Erythroblast (primary cell): ENCODE results near the gene MYO1B.

Experiments
- DNase-seq, 2 experiments: peaks; one replicate each; lab custom pipeline; 2025; lab: John Stamatoyannopoulos, UW
- GATA1 ChIP-seq: IDR thresholded peaks from 2 replicates; pipeline ENCODE4 v1.6.1; 2011; ENCODE audit warnings: low read depth, mild to moderate bottlenecking, control low read depth, low read length, moderate library complexity
- POLR2A ChIP-seq: IDR thresholded peaks from 2 replicates; pipeline ENCODE4 v1.6.1; 2011; ENCODE audit warnings: mild to moderate bottlenecking, low read length

MYO1B gene

DNA sequence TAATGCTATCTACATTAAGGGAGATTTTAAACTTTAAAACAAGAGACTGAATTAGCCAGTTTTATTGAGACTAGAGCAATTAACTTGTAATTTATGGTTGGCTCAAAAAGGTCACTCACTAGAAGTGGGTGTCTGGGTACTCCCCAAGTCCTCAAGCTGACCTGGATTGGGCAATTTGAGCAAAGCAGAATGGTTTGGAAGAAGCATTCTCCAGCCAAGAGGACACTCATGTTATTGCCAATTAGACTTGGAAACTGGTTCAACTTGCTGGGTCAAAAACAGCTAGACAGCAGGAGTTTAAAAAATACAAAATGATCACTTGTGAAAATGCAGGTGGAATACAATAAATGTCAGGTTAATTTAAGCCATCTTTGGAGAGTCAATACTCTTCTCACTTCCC, 29.5 kb upstream of the MYO1B start:
- DNase-seq = no peak
- TF ChIP-seq GATA1 (no peak), POLR2A (no peak)

DNA sequence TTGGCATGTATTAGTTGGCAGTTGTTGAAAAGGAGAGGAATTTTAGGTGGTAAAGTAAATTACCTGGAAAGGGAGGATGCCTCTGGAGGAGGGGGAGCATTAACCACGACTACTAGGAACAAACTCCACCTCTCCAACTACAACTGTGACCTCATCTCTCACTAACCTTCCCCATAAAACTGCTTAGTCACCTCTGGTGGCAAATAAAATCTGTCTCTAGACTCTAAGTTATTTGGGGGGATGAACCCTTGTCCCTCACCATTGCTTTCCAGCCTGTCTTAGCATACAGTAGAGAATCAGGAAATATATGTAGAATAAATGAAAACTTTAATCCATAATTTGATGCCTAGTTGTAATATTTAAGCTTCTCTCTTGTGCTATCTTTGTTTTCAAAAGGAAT, 27.6 kb upstream of the MYO1B start:
- DNase-seq = peak in 1 of 2 experiments; percentile 17
- TF ChIP-seq GATA1 = no peak
- TF ChIP-seq POLR2A = no peak

DNA sequence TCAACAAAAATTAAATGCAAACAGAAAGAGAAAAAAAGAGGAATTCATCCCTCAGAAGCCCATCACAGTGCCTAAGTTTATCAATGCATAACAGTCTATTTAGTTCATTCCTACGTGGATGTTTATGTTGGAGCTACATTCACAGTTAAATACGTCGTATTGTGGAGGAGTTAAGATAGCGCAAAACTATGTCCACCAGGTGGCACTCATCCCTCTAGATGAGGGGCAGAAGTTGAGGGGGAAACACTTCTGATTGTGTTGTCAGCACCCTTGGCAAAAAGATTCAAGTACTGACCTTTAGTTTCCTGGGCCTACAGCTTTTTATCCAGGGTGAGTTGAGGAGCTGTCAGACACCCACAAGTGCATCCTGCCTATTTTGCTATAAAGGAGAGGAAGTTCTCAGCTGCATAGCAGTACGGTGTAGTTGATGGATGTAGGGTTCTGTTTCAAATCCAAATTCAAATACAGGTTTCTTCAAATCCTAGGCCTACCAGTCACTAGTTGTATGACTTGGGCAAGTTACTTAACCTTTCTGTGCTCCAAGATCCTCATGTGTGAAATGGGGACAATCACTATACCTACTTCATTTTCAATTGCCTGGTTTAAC, 26.8 kb upstream of the MYO1B start:
- DNase-seq = peak; percentile 38 to 63
- TF ChIP-seq POLR2A (no peak), GATA1 (no peak)

- no peak for TF ChIP-seq POLR2A
- no peak for TF ChIP-seq GATA1
- no peak for DNase-seq
Observed at GRCh38 chr2:191220671-191221070, 24.5 kb upstream of the MYO1B start.

DNA sequence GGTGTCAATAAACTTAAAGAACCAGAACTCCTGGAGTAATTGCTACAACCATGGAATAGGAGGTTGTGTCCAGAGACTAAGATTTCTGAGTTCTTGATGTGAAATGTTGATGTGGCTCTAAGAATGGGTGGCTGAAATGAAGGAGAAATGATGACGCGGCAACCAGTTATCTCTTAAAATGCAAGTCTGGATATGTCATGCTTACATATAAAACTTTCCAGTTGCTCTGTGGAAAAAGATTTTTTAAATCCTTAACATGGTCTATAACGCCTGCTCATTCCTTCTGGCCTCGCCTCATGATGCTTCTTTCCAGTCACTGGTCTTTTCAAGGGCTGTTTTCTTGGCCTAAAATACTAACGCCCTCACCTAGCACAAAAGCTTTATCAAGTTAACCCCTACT, 23.5 kb upstream of the MYO1B start:
- TF ChIP-seq GATA1 (no peak), POLR2A (no peak)
- no peak for DNase-seq

DNA sequence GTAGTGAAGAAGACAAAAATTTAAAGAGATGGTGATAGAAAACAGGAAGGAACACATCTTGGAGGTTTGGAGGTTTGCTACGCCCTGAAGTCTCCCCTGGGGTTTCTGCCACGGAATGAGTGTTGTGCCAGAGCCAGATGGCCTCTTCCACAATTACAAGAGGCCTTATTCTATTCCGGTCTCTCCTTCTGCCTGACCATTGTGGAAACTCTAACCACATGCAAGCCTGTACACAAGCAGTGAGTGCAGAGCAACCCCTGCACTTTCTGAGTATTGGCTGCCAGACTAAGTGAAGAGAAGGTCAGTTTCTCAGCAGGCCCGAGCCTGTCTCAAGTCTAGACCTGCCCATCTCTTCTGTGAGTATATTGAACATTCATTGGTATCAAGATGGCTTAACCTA, 22.7 kb upstream of the MYO1B start:
- no peak for DNase-seq
- TF ChIP-seq GATA1 (no peak), POLR2A (no peak)

DNA sequence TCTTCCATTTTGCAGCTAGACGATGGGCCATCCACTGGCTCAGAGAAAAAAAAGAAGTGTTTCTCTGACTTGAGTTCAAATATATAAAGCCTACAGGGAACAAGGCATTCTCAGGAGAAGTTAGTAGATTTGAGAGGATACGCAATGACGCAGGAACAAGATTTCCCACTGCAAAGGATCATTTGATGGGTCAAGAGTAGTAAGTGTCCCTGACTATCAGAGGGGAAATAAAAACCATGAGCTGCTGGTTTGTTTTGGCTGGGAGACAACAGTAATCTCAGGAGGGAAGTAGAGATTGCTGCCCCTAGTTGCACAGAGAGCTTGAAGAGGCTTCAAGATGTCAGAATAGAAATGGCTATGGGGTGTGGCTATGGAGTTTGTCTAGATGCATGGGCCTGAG, 22.3 kb upstream of the MYO1B start:
- no peak for DNase-seq
- TF ChIP-seq POLR2A (no peak), GATA1 (no peak)

GRCh38 chr2:191225126-191225525, 20.1 kb upstream of the MYO1B start:
- no peak for DNase-seq
- TF ChIP-seq POLR2A (no peak), GATA1 (no peak)

DNA sequence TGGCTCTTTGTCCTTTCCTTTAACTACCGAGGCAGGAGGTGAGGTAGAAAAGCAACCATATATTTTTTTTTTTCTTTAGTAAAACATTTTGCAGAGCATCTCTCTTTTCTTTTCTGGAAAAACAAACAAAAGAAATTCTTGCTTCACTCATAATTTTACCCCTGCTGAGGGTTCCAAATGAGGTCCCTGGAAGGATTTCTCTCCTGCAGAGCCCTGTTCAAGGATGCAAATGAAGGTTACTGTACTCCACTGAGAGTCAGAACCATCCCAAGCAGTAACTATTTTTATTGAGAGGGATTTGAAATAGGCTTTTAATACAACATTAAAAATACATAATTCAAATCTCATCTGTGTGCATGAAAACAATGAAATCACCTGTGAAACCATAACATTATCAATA, 19.5 kb upstream of the MYO1B start:
- no peak for TF ChIP-seq POLR2A
- TF ChIP-seq GATA1 = no peak

DNA sequence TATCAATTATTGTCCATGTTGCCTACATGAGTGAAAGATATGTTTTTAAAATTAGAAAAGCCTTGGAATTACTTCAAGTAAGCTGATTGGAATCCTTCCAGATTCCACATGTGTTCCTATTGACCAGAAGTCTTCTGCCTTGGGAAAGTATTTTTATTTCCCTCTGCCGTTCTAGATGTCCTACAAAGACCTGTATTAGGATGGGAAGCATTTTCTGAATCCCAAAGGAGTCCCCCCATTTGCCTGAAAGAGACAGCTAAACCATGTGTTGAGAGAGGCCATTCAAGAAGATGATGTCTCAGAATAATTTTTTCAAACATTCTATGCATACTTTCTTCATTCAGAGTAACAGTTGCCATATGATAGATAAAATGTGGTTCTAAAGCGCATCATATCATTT, 19.0 kb upstream of the MYO1B start:
- TF ChIP-seq GATA1 (no peak), POLR2A (no peak)
- DNase-seq = no peak

More for the DNA sequence above, 19.5 kb upstream of the MYO1B start:
- no peak for DNase-seq

DNA sequence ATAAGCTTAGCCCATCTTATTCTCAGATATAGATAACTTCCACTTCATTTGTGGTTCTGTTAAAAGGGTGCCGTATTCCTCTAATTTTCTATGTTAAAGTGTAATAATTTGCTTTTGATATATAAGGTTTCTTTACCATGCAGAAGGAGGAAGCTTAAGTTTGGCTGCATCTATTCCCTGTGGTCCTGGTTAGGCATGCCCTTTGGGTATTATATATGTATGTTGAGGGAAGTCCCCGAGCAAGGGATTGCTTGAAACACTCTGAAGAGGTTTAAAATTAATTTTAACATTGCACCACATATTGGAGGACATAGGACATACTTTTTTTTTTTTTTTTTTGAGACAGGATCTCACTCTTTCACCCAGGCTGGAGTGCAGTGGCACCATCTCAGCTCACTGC, 16.9 kb upstream of the MYO1B start:
- no peak for DNase-seq
- no peak for TF ChIP-seq POLR2A
- TF ChIP-seq GATA1 = no peak

DNA sequence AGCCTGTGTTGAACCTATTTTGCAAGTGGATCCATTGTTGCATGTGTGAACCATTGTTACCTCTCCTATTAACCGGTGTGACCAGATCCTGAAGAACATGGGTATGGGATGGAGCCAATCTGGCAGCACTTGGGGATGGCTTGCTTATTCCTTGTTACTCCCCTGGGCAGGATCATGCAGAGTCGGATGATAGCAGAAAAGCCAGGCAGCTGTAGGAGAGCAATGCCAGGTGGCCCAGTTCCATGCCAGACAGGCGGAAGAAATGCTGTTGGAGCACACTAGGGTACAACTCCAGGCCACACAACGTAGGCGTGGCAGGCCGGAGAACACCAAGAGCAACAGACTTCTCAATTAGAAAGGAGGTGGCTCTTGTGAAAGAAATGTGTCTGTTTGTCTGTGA, 16.3 kb upstream of the MYO1B start:
- TF ChIP-seq POLR2A (no peak), GATA1 (no peak)
- no peak for DNase-seq

DNA sequence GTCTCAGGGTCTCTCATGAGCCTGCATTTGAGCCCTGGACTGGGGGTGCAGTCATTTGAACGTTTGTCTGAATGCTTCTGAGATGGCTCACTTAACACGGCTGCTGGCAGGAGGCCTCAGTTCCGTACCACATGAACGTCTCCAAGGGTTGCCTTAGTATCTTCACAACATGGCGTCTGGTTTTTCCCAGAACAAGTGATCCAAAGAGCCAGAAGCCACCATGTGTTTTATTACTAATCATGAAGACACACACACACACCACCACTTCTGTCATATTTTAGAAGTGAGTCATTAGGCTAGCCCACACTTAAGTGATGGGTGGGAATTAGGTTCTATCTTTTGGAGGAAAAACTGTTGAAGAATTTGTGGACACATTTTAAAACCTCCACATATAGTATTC, 15.0 kb upstream of the MYO1B start:
- DNase-seq = no peak
- no peak for TF ChIP-seq POLR2A
- no peak for TF ChIP-seq GATA1

GRCh38 chr2:191231995-191232394, 13.2 kb upstream of the MYO1B start:
- DNase-seq = no peak
- TF ChIP-seq GATA1 (no peak), POLR2A (no peak)

DNA sequence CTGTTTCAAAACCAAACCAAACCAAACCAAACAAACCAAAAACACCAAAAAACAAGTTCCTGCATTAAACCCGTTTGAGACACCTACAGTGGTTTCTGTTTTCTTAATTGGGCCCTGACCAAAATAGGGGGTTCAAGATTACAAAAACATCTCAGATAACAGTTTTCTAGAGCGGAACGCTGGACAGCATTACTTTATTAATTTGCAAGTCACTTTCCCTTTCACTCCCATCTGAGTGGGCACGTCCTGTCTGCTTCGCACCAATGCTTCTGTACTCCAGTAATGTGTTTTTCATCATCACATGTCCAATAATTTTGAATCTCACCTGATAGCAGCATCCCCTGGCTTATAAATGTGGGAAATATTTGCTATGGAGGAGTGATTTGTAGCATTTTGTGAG, 11.7 kb upstream of the MYO1B start:
- DNase-seq = no peak
- TF ChIP-seq POLR2A (no peak), GATA1 (no peak)

- DNase-seq = no peak
- TF ChIP-seq GATA1 (no peak), POLR2A (no peak)
Observed at GRCh38 chr2:191234376-191234775, 10.8 kb upstream of the MYO1B start.
